Endodermal cell (in vitro differentiated cells): Measurements from ENCODE around the gene XAB2. TPM values are rescaled to one million over a fixed set of nuclear protein-coding genes. Genes with fewer than 3 reads are reported as not detected.
"Not testable (repeated sequence)": the region's sequence is repeated elsewhere in the genome, so short reads cannot be mapped to it uniquely, and the experiment has no call there.

Experiments used
- DNase-seq: peaks from one replicate; pipeline ENCODE4 v3.0.0-alpha.2; 2017
- H3K27ac ChIP-seq: 2 replicates; pipeline ENCODE4 v1.5.1; 2013; ENCODE audit warnings: mild to moderate bottlenecking, low read depth, low read length, moderate library complexity
- H3K27me3 ChIP-seq: 2 replicates; pipeline ENCODE4 v1.6.1; 2013; ENCODE audit warnings: mild to moderate bottlenecking, low read length, moderate library complexity; ENCODE audit not compliant: insufficient read depth, control insufficient read depth, poor library complexity, severe bottlenecking
- H3K36me3 ChIP-seq: 2 replicates; pipeline ENCODE4 v1.7.0; 2013; ENCODE audit warnings: mild to moderate bottlenecking, low read length, moderate library complexity; ENCODE audit not compliant: control insufficient read depth, insufficient read depth
- H3K4me1 ChIP-seq: one replicate; pipeline ENCODE4 v1.7.0; 2013; ENCODE audit warnings: low read length; ENCODE audit not compliant: control insufficient read depth, insufficient read depth
- H3K4me3 ChIP-seq: 2 replicates; pipeline ENCODE4 v1.5.1; 2013; ENCODE audit warnings: mild to moderate bottlenecking, low read length, moderate library complexity
- H3K9ac ChIP-seq: 2 replicates; pipeline ENCODE4 v1.6.1; 2013; ENCODE audit warnings: mild to moderate bottlenecking, low read length, moderate library complexity; ENCODE audit not compliant: poor library complexity, severe bottlenecking; ENCODE audit errors: extremely low read depth
- H3K9me3 ChIP-seq: 2 replicates; pipeline ENCODE4 v1.6.1; 2013; ENCODE audit warnings: mild to moderate bottlenecking, low read length, moderate library complexity; ENCODE audit not compliant: control insufficient read depth
- H3K27ac Mint-ChIP-seq: 2 replicates; pipeline ENCODE4 v1.8.0; 2020; ENCODE audit warnings: mixed read lengths
- H3K27me3 Mint-ChIP-seq: 2 replicates; pipeline ENCODE4 v1.8.0; 2021; ENCODE audit warnings: mild to moderate bottlenecking, mixed read lengths; ENCODE audit not compliant: insufficient read depth
- H3K36me3 Mint-ChIP-seq: 2 replicates; pipeline ENCODE4 v1.8.0; 2020; ENCODE audit warnings: low read depth, mixed read lengths
- H3K4me1 Mint-ChIP-seq: 2 replicates; pipeline ENCODE4 v1.8.0; 2020; ENCODE audit warnings: mixed read lengths
- H3K4me3 Mint-ChIP-seq: 2 replicates; pipeline ENCODE4 v1.8.0; 2020; ENCODE audit warnings: mild to moderate bottlenecking, moderate library complexity, mixed read lengths
- H3K9me3 Mint-ChIP-seq: 2 replicates; pipeline ENCODE4 v1.8.0; 2020; ENCODE audit warnings: mild to moderate bottlenecking, mixed read lengths
- WGBS, 2 experiments: methylation state at CpG; one replicate each; pipeline versions ENCODE4 v1.1.5 to v1.1.7; 2013; ENCODE audit warnings: missing lambda C conversion rate in 2 of 2, mixed read lengths in 1 of 2; ENCODE audit not compliant: insufficient coverage in 1 of 2, insufficient read length in 1 of 2; 5-methylcytosine and 5-hydroxymethylcytosine counted together
- total RNA-seq, 2 donors: library from RNA; stranded (reverse); fragmentation: NEBNext Ultra II Directional in 1 of 2; extraction: Animal tissue kit (Norgen Biotek cat#: 25700) in 1 of 2; gene quantifications; 2 replicates in 1 of 2; 3 replicates in 1 of 2; pipeline ENCODE4 v1.2.1, GENCODE V29; 2021
- TF ChIP-seq, protein P1 (sequence below): fragments of 200-600 bp; sonication (generic); conservative IDR thresholded peaks from 2 replicates; pipeline ENCODE4 v1.5.0; 2021; ENCODE audit warnings: antibody characterized with exemption, mild to moderate bottlenecking

XAB2 gene
- total RNA-seq, 2 donors from 2014 or later, result 44.3 to 46.6 TPM

DNA sequence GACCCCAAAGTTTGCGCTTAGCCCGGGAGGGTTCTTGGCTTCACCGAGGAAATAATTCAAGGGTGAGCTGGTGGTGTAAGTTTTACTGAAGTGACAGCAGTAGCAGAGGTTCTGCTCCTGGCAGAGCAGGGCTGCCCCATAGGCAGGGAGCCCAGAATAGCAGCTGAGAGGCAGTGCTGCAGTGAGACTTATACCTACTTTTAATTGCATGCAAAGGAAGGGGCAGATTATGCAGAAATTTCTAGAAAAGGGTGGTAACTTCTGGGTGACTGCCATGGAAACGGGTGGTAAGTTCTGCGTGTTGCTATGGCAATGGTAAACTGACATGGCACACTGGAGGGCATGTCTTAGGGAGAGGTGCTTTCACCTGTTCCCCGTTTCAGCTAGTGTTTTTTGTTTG is 51.2 kb downstream of the XAB2 start:
- no peaks in the 10 kb centered on the region for H3K9me3 ChIP-seq
- Mint-ChIP-seq H3K9me3 (no peaks in the 10 kb centered on the region), H3K36me3 (no peaks in the 10 kb centered on the region), H3K4me1 (no peaks in the 10 kb centered on the region), H3K27me3 (peaks cover 34% of the 10 kb centered on the region), H3K4me3 (no peak overlapping the region), H3K27ac (no peak overlapping the region)
- no peaks in the 10 kb centered on the region for H3K4me1 ChIP-seq
- no peak overlapping the region for H3K4me3 ChIP-seq
- TF ChIP-seq, protein P1, sequence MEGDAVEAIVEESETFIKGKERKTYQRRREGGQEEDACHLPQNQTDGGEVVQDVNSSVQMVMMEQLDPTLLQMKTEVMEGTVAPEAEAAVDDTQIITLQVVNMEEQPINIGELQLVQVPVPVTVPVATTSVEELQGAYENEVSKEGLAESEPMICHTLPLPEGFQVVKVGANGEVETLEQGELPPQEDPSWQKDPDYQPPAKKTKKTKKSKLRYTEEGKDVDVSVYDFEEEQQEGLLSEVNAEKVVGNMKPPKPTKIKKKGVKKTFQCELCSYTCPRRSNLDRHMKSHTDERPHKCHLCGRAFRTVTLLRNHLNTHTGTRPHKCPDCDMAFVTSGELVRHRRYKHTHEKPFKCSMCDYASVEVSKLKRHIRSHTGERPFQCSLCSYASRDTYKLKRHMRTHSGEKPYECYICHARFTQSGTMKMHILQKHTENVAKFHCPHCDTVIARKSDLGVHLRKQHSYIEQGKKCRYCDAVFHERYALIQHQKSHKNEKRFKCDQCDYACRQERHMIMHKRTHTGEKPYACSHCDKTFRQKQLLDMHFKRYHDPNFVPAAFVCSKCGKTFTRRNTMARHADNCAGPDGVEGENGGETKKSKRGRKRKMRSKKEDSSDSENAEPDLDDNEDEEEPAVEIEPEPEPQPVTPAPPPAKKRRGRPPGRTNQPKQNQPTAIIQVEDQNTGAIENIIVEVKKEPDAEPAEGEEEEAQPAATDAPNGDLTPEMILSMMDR, result no peak
- WGBS, 2 experiments, result 71 to 78% methylated on average over 4 to 6 of the region's 6 CpGs
- peaks cover 16% of the 10 kb centered on the region for H3K27me3 ChIP-seq
- H3K27ac ChIP-seq, result no peak overlapping the region
- no peak for DNase-seq
- no peak overlapping the region for H3K9ac ChIP-seq
- H3K36me3 ChIP-seq, result no peaks in the 10 kb centered on the region

DNA sequence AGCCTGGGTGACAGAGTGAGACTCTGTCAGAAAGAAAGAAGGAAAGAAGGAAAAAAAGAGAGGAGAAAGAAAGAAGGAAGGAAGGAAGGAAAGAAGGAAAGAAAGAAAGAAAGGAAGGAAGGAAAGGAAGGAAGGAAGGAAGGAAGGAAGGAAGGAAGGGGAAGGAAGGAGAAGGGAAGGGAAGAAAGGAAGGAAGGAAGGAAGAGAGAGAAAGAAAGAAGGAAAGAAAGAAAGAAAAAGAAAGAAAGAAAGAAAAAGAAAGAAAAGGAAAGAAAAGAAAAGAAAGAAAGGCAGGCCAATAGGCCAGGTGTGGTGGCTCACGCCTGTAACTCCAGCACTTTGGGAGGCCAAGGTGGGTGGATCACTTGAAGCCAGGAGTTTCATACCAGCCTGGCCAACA is 51.9 kb downstream of the XAB2 start:
- H3K27me3 ChIP-seq, result peaks cover 16% of the 10 kb centered on the region
- not testable (repeated sequence) for H3K27ac ChIP-seq, H3K4me3 Mint-ChIP-seq, H3K4me1 ChIP-seq, H3K36me3 ChIP-seq, DNase-seq, H3K9me3 Mint-ChIP-seq, H3K36me3 Mint-ChIP-seq, H3K27ac Mint-ChIP-seq, H3K9me3 ChIP-seq, H3K4me1 Mint-ChIP-seq, H3K4me3 ChIP-seq, H3K9ac ChIP-seq
- WGBS, 2 experiments, result 80 to 85% methylated on average over 1 of the region's 1 CpG
- H3K27me3 Mint-ChIP-seq, result peaks cover 30% of the 10 kb centered on the region

DNA sequence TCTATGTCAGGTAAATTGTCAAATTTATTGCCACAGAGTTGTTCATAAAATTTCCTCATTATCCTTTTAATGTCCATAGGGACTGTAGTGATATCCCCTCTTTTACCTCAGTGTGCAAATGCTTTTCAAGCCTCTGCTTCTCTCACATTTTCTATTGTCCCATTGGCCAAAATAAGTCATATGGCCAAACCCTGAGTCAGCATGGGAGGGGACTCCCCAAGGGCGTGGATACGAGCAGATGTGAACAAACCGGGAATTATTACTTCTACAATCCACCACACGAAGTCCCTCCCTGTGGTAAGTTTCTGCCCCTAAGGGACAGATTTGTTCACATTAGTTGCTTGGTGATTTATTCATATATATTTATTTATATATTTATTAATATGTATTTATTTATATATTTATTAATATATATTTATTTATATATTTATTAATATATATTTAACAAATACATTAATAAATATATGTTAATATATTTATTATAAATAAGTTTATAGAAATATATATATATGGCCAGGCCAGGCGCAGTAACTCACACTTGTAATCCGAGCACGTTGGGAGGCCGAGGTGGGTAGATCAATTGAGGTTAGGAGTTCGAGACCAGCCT is 53.8 kb downstream of the XAB2 start:
- Histone ChIP-seq H3K4me1 (no peaks in the 10 kb centered on the region), H3K27ac (no peak overlapping the region), H3K9me3 (no peaks in the 10 kb centered on the region), H3K27me3 (peaks cover 16% of the 10 kb centered on the region), H3K36me3 (no peaks in the 10 kb centered on the region), H3K4me3 (no peak overlapping the region), H3K9ac (no peak overlapping the region)
- no peak overlapping the region for H3K4me3 Mint-ChIP-seq
- 85 to 95% methylated on average over 5 to 9 of the region's 9 CpGs for WGBS, 2 experiments
- no peaks in the 10 kb centered on the region for H3K9me3 Mint-ChIP-seq
- peaks cover 22% of the 10 kb centered on the region for H3K27me3 Mint-ChIP-seq
- H3K4me1 Mint-ChIP-seq, result no peaks in the 10 kb centered on the region
- no peak overlapping the region for H3K27ac Mint-ChIP-seq
- DNase-seq, result no peak
- no peaks in the 10 kb centered on the region for H3K36me3 Mint-ChIP-seq
- TF ChIP-seq, protein P1, result no peak

DNA sequence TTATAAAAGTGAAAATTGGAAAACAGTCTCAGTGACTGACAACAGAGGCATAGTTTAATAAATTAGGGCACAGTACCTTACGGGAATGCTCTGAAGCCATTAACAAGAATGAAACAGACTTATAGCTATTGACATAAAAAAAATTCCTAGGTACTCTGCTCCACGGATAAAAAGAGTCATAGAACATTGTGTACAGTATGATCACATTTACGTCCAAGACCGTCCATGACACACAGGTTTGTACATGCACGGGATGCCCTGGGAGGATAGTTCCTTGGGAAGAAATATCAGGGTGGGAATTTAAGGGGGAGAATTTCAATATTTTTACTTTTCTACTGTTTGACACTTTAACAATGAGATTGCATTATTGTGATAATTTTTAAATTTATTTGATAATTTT is 58.6 kb downstream of the XAB2 start:
- H3K4me3 ChIP-seq, result no peak overlapping the region
- no peak overlapping the region for H3K27ac Mint-ChIP-seq
- H3K9me3 ChIP-seq, result no peaks in the 10 kb centered on the region
- H3K9me3 Mint-ChIP-seq, result no peaks in the 10 kb centered on the region
- TF ChIP-seq, protein P1, result no peak
- 85 to 89% methylated on average over 4 to 5 of the region's 5 CpGs for WGBS, 2 experiments
- peaks cover 2% of the 10 kb centered on the region for H3K27me3 Mint-ChIP-seq
- no peak overlapping the region for H3K27ac ChIP-seq
- no peaks in the 10 kb centered on the region for H3K4me1 Mint-ChIP-seq
- H3K36me3 ChIP-seq, result no peaks in the 10 kb centered on the region
- H3K36me3 Mint-ChIP-seq, result no peaks in the 10 kb centered on the region
- no peak overlapping the region for H3K4me3 Mint-ChIP-seq
- no peaks in the 10 kb centered on the region for H3K4me1 ChIP-seq
- H3K27me3 ChIP-seq, result no peaks in the 10 kb centered on the region
- H3K9ac ChIP-seq, result no peak overlapping the region
- DNase-seq, result no peak
